Endothelial cell of umbilical vein (primary cell): ENCODE results near the gene CTBP1. TPM values are rescaled to one million over a fixed set of nuclear protein-coding genes. Genes with fewer than 3 reads are reported as not detected.

Experiments used
- BruUV-seq: library from RNA; stranded (reverse); fragments of 400-500 nt; replicated peaks from 2 replicates; lab custom pipeline; 2021; lab: Mats Ljungman, UMichigan
- CTCF ChIA-PET: fragments of 300-600, 350-600 bp; sonication (Branson Sonifier 250); formaldehyde crosslinking; loops from one replicate; lab custom pipeline; 2021; ENCODE audit warnings: antibody characterized with exemption, inconsistent platforms; lab: Charles Lee
- POLR2A ChIA-PET: fragments of 300-600, 350-600 bp; sonication (Branson Sonifier 250); formaldehyde crosslinking; loops from one replicate; lab custom pipeline; 2021; ENCODE audit warnings: antibody characterized with exemption, inconsistent platforms; lab: Charles Lee
- DNase-seq: peaks from one replicate; pipeline ENCODE4 v3.0.0-alpha.2; 2011; ENCODE audit warnings: low read depth, low spot score
- FAIRE-seq: peaks from 2 replicates; lab custom pipeline; 2011; peaks lifted over from hg19 to GRCh38; lab: Jason Lieb, UNC
- H2AFZ ChIP-seq: 2 replicates; pipeline ENCODE4 v1.6.0; 2012; ENCODE audit warnings: low read depth, low read length, control low read depth, inconsistent platforms
- H3K27ac ChIP-seq: 2 replicates; pipeline ENCODE4 v1.5.1; 2011; ENCODE audit warnings: low read depth, mild to moderate bottlenecking, control low read depth, low read length, moderate library complexity; ENCODE audit not compliant: insufficient read depth
- H3K27me3 ChIP-seq, 2 experiments: 2 replicates each; pipeline versions ENCODE4 v1.6.0 to v1.6.1; 2011; ENCODE audit warnings: low read length in 2 of 2, mixed read lengths in 1 of 2; ENCODE audit not compliant: control insufficient read depth in 2 of 2, insufficient read depth in 2 of 2
- H3K36me3 ChIP-seq, 2 experiments: 2 replicates in 1 of 2; 3 replicates in 1 of 2; pipeline ENCODE4 v1.5.1; 2011; ENCODE audit warnings: low read length in 2 of 2, mild to moderate bottlenecking in 1 of 2, moderate library complexity in 1 of 2; ENCODE audit not compliant: control insufficient read depth in 2 of 2, insufficient read depth in 2 of 2; ENCODE audit errors: extremely low read depth in 1 of 2
- H3K4me1 ChIP-seq: 3 replicates; pipeline ENCODE4 v1.5.1; 2011; ENCODE audit warnings: mild to moderate bottlenecking, low read length; ENCODE audit not compliant: control insufficient read depth, insufficient read depth; ENCODE audit errors: extremely low read depth
- H3K4me2 ChIP-seq: 2 replicates; pipeline ENCODE4 v1.6.1; 2011; ENCODE audit warnings: low read length, control low read depth, mixed read lengths; ENCODE audit not compliant: insufficient read depth
- H3K4me3 ChIP-seq, 3 experiments: fragments of 200-600 bp in 1 of 3; sonication (generic), shearing (Covaris generic) in 1 of 3; replicated peaks in 1 of 3; 2 replicates each; pipeline ENCODE4 v1.5.1; 2011 to 2016; ENCODE audit warnings: control low read depth in 3 of 3, low read length in 3 of 3, mild to moderate bottlenecking in 2 of 3, inconsistent platforms in 1 of 3, low read depth in 1 of 3, moderate library complexity in 1 of 3; ENCODE audit not compliant: insufficient read depth in 1 of 3
- H3K79me2 ChIP-seq: 2 replicates; pipeline ENCODE4 v1.6.0; 2012; ENCODE audit warnings: low read length, inconsistent platforms; ENCODE audit not compliant: control insufficient read depth, insufficient read depth
- H3K9ac ChIP-seq: replicated peaks from 2 replicates; pipeline ENCODE3; 2011; ENCODE audit warnings: low read length, control low read depth; ENCODE audit not compliant: insufficient read depth; ENCODE audit errors: extremely low read depth
- H3K9me1 ChIP-seq: replicated peaks from 3 replicates; pipeline ENCODE4 v1.6.0; 2011; ENCODE audit warnings: mild to moderate bottlenecking, low read length; ENCODE audit not compliant: control insufficient read depth, insufficient read depth; ENCODE audit errors: extremely low read depth
- H3K9me3 ChIP-seq: replicated peaks from 2 replicates; pipeline ENCODE4 v1.5.1; 2012; ENCODE audit warnings: low read length, inconsistent platforms; ENCODE audit not compliant: control insufficient read depth, insufficient read depth
- H4K20me1 ChIP-seq: replicated peaks from 2 replicates; pipeline ENCODE3; 2011; ENCODE audit warnings: mild to moderate bottlenecking, low read length; ENCODE audit not compliant: control insufficient read depth, insufficient read depth; ENCODE audit errors: extremely low read depth
- EZH2 ChIP-seq: IDR thresholded peaks from 2 replicates; pipeline ENCODE4 v1.6.1; 2012; ENCODE audit warnings: borderline replicate concordance, low read depth, mild to moderate bottlenecking, moderate library complexity, low read length, inconsistent platforms; ENCODE audit not compliant: severe bottlenecking
- FOS ChIP-seq: IDR thresholded peaks from 2 replicates; pipeline ENCODE4 v1.6.1; 2011; ENCODE audit warnings: mild to moderate bottlenecking, low read length, moderate library complexity, borderline replicate concordance; ENCODE audit not compliant: insufficient read depth
- GATA2 ChIP-seq: IDR thresholded peaks from 2 replicates; pipeline ENCODE4 v1.7.0; 2011; ENCODE audit warnings: low read depth, mild to moderate bottlenecking, moderate library complexity, mixed read lengths, low read length; ENCODE audit not compliant: insufficient read length, insufficient read depth
- JUN ChIP-seq: IDR thresholded peaks from 2 replicates; pipeline ENCODE4 v1.6.1; 2011; ENCODE audit warnings: borderline replicate concordance, low read depth; ENCODE audit not compliant: insufficient read length, insufficient read depth
- MAX ChIP-seq: IDR thresholded peaks from 2 replicates; pipeline ENCODE4 v1.6.1; 2011; ENCODE audit not compliant: insufficient read depth, insufficient read length
- MYC ChIP-seq: IDR thresholded peaks from one replicate; pipeline ENCODE4 v1.6.1; 2011; ENCODE audit warnings: mild to moderate bottlenecking, low read depth, low read length
- POLR2A ChIP-seq: IDR thresholded peaks from 2 replicates; pipeline ENCODE4 v1.6.1; 2012; ENCODE audit warnings: low read depth, mild to moderate bottlenecking, control low read depth, low read length
- POLR2AphosphoS5 ChIP-seq: IDR thresholded peaks from 2 replicates; pipeline ENCODE4 v1.6.1; 2012; ENCODE audit warnings: low read depth, mild to moderate bottlenecking, control low read depth, low read length, moderate library complexity; ENCODE audit not compliant: insufficient read depth
- dilution Hi-C: fragments of 300-500 bp; cut with MboI; formaldehyde crosslinking; loops from one replicate; pipeline ENCODE4 v1.15.0; 2019; ENCODE audit warnings: low sequenced_read_pairs; ENCODE audit not compliant: extremely low pct_ligation_motif_present
- intact Hi-C: fragments of 100-400 bp; cut with micrococcal nuclease; formaldehyde crosslinking; loops from one replicate; pipeline ENCODE4 v1.10.0; 2022
- polyA plus RNA-seq, 4 experiments: library from polyadenylated mRNA; depleted of rRNA in 3 of 4; stranded (reverse) in 3 of 4; unstranded in 1 of 4; fragments of >200 nt; gene quantifications; 2 replicates each; pipeline versions ENCODE4 v1.2.1 to v1.2.3, GENCODE V29; 2011 to 2012; ENCODE audit warnings: missing spikeins in 1 of 4
- total RNA-seq: library from RNA; stranded (reverse); gene quantifications from 2 replicates; pipeline ENCODE4 v1.2.3, GENCODE V29; 2021
- TF ChIP-seq, protein P1 (sequence below), 2 donors: IDR thresholded peaks; 1 replicate in 1 of 2; 2 replicates in 1 of 2; pipeline ENCODE4 v1.5.1; 2011; ENCODE audit warnings: low read length in 2 of 2, mild to moderate bottlenecking in 2 of 2, moderate library complexity in 2 of 2, control low read depth in 1 of 2, inconsistent platforms in 1 of 2, low read depth in 1 of 2; ENCODE audit not compliant: insufficient read depth in 1 of 2; ENCODE audit errors: extremely low read depth in 1 of 2

CTBP1 gene
- total and polyA plus RNA-seq, 2 donors (not counting 3 experiments of a cell fraction or from before 2014, with no cell fraction given) = 165 to 167 TPM

GRCh38 chr4:1259966-1260365, 11.0 kb upstream of the CTBP1 start:
- Histone ChIP-seq H3K9me1 (no peaks in the 10 kb centered on the region), H3K4me2 (no peak overlapping the region), H3K9me3 (no peaks in the 10 kb centered on the region), H3K4me3 (no peak overlapping the region), H3K79me2 (no peaks in the 10 kb centered on the region), H2AFZ (no peak overlapping the region), H3K9ac (no peak overlapping the region), H4K20me1 (no peaks in the 10 kb centered on the region), H3K36me3 (no peaks in the 10 kb centered on the region), H3K4me1 (no peaks in the 10 kb centered on the region), H3K27me3 (peaks cover 2 to 10% of the 10 kb centered on the region in 2 experiments), H3K27ac (no peak overlapping the region)
- TF ChIP-seq EZH2 (no peak), POLR2AphosphoS5 (no peak), POLR2A (no peak), GATA2 (no peak), FOS (no peak), JUN (no peak), MYC (no peak), MAX (no peak)
- TF ChIP-seq, protein P1, sequence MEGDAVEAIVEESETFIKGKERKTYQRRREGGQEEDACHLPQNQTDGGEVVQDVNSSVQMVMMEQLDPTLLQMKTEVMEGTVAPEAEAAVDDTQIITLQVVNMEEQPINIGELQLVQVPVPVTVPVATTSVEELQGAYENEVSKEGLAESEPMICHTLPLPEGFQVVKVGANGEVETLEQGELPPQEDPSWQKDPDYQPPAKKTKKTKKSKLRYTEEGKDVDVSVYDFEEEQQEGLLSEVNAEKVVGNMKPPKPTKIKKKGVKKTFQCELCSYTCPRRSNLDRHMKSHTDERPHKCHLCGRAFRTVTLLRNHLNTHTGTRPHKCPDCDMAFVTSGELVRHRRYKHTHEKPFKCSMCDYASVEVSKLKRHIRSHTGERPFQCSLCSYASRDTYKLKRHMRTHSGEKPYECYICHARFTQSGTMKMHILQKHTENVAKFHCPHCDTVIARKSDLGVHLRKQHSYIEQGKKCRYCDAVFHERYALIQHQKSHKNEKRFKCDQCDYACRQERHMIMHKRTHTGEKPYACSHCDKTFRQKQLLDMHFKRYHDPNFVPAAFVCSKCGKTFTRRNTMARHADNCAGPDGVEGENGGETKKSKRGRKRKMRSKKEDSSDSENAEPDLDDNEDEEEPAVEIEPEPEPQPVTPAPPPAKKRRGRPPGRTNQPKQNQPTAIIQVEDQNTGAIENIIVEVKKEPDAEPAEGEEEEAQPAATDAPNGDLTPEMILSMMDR (IDR thresholded peaks at IDR 0.05; ENCODE audit: extremely low read depth in 1 of 2, insufficient read depth in 1 of 2, low read depth in 1 of 2, low read length in 2 of 2) = no peak
- ChIA-PET CTCF (no interaction called here), POLR2A (no interaction called here)
- FAIRE-seq (no peak), DNase-seq (no peak)
- dilution Hi-C loops = no loop called here
- intact Hi-C loops = no loop called here
- BruUV-seq = no TSS peak
